ENCODE results near the gene VAC14. TPM values are rescaled to one million over a fixed set of nuclear protein-coding genes. Genes with fewer than 3 reads are reported as not detected.

The VAC14 gene
- total RNA-seq, 1 donor from 2014 or later, result 38.4 TPM

GRCh38 chr16:70768203-70768580 lies 32.8 kb downstream of the VAC14 start:
- peaks cover 3% of the 10 kb centered on the region for H3K36me3 Mint-ChIP-seq (ENCODE audit: insufficient read depth)
- H3K4me1 Mint-ChIP-seq (ENCODE audit: low read depth), result no peaks in the 10 kb centered on the region
- H3K4me3 Mint-ChIP-seq (ENCODE audit: low read depth), result no peak overlapping the region
- DNase-seq (ENCODE audit: low spot score, unreplicated experiment), result no peak
- no peak overlapping the region for H3K27ac Mint-ChIP-seq
- TF ChIP-seq CTCF (IDR thresholded peaks at IDR 0.05; ENCODE audit: unreplicated experiment), result no peak
- no peaks in the 10 kb centered on the region for H3K9me3 Mint-ChIP-seq (ENCODE audit: low read depth)
- no peaks in the 10 kb centered on the region for H3K27me3 Mint-ChIP-seq

- Mint-ChIP-seq H3K36me3 (ENCODE audit: insufficient read depth) (peaks cover 2% of the 10 kb centered on the region), H3K9me3 (ENCODE audit: low read depth) (no peaks in the 10 kb centered on the region), H3K4me3 (ENCODE audit: low read depth) (no peak overlapping the region), H3K4me1 (ENCODE audit: low read depth) (no peaks in the 10 kb centered on the region), H3K27me3 (no peaks in the 10 kb centered on the region), H3K27ac (no peak overlapping the region)
- no peak for DNase-seq (ENCODE audit: low spot score, unreplicated experiment)
- no peak for TF ChIP-seq CTCF (IDR thresholded peaks at IDR 0.05; ENCODE audit: unreplicated experiment)
These were observed 33.4 kb downstream of the VAC14 start for GRCh38 chr16:70767377-70768202.

GRCh38 chr16:70766658-70767057 lies 34.3 kb downstream of the VAC14 start:
- H3K36me3 Mint-ChIP-seq (ENCODE audit: insufficient read depth), result no peaks in the 10 kb centered on the region
- no peak overlapping the region for H3K4me3 Mint-ChIP-seq (ENCODE audit: low read depth)
- no peaks in the 10 kb centered on the region for H3K9me3 Mint-ChIP-seq (ENCODE audit: low read depth)
- H3K4me1 Mint-ChIP-seq (ENCODE audit: low read depth), result no peaks in the 10 kb centered on the region
- no peak for TF ChIP-seq CTCF (IDR thresholded peaks at IDR 0.05; ENCODE audit: unreplicated experiment)
- no peak overlapping the region for H3K27ac Mint-ChIP-seq
- DNase-seq (ENCODE audit: low spot score, unreplicated experiment), result no peak
- H3K27me3 Mint-ChIP-seq, result no peaks in the 10 kb centered on the region

GRCh38 chr16:70766176-70766575 lies 34.8 kb downstream of the VAC14 start:
- DNase-seq (ENCODE audit: low spot score, unreplicated experiment), result no peak
- H3K27ac Mint-ChIP-seq, result no peak overlapping the region
- H3K36me3 Mint-ChIP-seq (ENCODE audit: insufficient read depth), result no peaks in the 10 kb centered on the region
- no peaks in the 10 kb centered on the region for H3K9me3 Mint-ChIP-seq (ENCODE audit: low read depth)
- H3K4me1 Mint-ChIP-seq (ENCODE audit: low read depth), result no peaks in the 10 kb centered on the region
- no peak overlapping the region for H3K4me3 Mint-ChIP-seq (ENCODE audit: low read depth)
- no peak for TF ChIP-seq CTCF (IDR thresholded peaks at IDR 0.05; ENCODE audit: unreplicated experiment)
- no peaks in the 10 kb centered on the region for H3K27me3 Mint-ChIP-seq

- Mint-ChIP-seq H3K36me3 (ENCODE audit: insufficient read depth) (no peaks in the 10 kb centered on the region), H3K9me3 (ENCODE audit: low read depth) (no peaks in the 10 kb centered on the region), H3K27ac (no peak overlapping the region), H3K4me1 (ENCODE audit: low read depth) (no peaks in the 10 kb centered on the region), H3K4me3 (ENCODE audit: low read depth) (no peak overlapping the region), H3K27me3 (no peaks in the 10 kb centered on the region)
- TF ChIP-seq CTCF (IDR thresholded peaks at IDR 0.05; ENCODE audit: unreplicated experiment), result no peak
- no peak for DNase-seq (ENCODE audit: low spot score, unreplicated experiment)
These were observed 35.5 kb downstream of the VAC14 start for GRCh38 chr16:70765491-70765890.
